ENCODE results near the gene ARMC8.

The ARMC8 gene

GRCh38 chr3:138317687-138318086, 130.6 kb downstream of the ARMC8 start:
- no peak for DNase-seq

GRCh38 chr3:138323971-138324370, 136.9 kb downstream of the ARMC8 start:
- no peak for DNase-seq

- DNase-seq, result no peak
Observed at GRCh38 chr3:138325990-138326389, 138.9 kb downstream of the ARMC8 start.

GRCh38 chr3:138326866-138327595, 139.9 kb downstream of the ARMC8 start:
- no peak for DNase-seq

GRCh38 chr3:138327831-138328230, 140.7 kb downstream of the ARMC8 start:
- no peak for DNase-seq

GRCh38 chr3:138328341-138328740, 141.2 kb downstream of the ARMC8 start:
- DNase-seq, result no peak

GRCh38 chr3:138329127-138329983, 142.3 kb downstream of the ARMC8 start, which contains the start of gene NME9:
Gene NME9, minus strand, starts transcription at chr3:138329851. Its CDS starts 516 bp downstream, at chr3:138329335.
- DNase-seq, result peak; percentile 86

GRCh38 chr3:138329984-138330293, 142.8 kb downstream of the ARMC8 start:
- no peak for DNase-seq

GRCh38 chr3:138331143-138331894, 144.2 kb downstream of the ARMC8 start:
- no peak for DNase-seq

- peak; percentile 30 for DNase-seq
Observed at GRCh38 chr3:138332472-138333073, 145.5 kb downstream of the ARMC8 start.

GRCh38 chr3:138334608-138335007, 147.5 kb downstream of the ARMC8 start:
- DNase-seq, result no peak

- DNase-seq, result no peak
Observed at GRCh38 chr3:138336454-138336999, 149.4 kb downstream of the ARMC8 start.

- DNase-seq, result no peak
Observed at GRCh38 chr3:138338244-138338643, 151.1 kb downstream of the ARMC8 start.

GRCh38 chr3:138338811-138339210, 151.7 kb downstream of the ARMC8 start:
- DNase-seq, result no peak

GRCh38 chr3:138340511-138340910, 153.4 kb downstream of the ARMC8 start:
- DNase-seq, result no peak

- DNase-seq, result no peak
Observed at GRCh38 chr3:138344754-138345153, 157.7 kb downstream of the ARMC8 start.
